GM12874 (cell line): ENCODE results near the gene KAT14.

Experiments used
- TF ChIP-seq, protein P1 (sequence below): IDR thresholded peaks from 2 replicates; pipeline ENCODE4 v1.5.1; 2011; ENCODE audit warnings: low read depth, mild to moderate bottlenecking, control low read depth, low read length, moderate library complexity; ENCODE audit not compliant: insufficient read depth

Gene KAT14

DNA sequence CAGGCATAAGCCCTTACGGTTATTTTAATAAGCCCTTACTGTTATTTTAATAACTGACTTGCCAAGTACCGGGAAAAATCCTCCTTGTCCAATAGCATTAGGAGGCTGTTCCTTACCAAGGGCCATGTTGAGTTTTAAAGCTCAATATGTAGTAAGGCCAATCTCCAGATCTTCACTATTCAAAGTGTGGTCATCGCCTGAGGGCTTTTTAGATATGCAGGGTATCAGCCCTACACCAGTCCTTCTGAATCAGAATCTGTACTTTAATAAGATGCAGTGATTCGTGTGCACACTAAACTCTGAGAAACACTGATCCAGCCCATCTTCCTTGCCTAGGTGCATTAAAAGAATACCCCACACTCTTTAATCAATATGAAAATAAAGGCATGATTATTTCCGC is 77.9 kb downstream of the KAT14 start:
- TF ChIP-seq, protein P1, sequence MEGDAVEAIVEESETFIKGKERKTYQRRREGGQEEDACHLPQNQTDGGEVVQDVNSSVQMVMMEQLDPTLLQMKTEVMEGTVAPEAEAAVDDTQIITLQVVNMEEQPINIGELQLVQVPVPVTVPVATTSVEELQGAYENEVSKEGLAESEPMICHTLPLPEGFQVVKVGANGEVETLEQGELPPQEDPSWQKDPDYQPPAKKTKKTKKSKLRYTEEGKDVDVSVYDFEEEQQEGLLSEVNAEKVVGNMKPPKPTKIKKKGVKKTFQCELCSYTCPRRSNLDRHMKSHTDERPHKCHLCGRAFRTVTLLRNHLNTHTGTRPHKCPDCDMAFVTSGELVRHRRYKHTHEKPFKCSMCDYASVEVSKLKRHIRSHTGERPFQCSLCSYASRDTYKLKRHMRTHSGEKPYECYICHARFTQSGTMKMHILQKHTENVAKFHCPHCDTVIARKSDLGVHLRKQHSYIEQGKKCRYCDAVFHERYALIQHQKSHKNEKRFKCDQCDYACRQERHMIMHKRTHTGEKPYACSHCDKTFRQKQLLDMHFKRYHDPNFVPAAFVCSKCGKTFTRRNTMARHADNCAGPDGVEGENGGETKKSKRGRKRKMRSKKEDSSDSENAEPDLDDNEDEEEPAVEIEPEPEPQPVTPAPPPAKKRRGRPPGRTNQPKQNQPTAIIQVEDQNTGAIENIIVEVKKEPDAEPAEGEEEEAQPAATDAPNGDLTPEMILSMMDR, result no peak

DNA sequence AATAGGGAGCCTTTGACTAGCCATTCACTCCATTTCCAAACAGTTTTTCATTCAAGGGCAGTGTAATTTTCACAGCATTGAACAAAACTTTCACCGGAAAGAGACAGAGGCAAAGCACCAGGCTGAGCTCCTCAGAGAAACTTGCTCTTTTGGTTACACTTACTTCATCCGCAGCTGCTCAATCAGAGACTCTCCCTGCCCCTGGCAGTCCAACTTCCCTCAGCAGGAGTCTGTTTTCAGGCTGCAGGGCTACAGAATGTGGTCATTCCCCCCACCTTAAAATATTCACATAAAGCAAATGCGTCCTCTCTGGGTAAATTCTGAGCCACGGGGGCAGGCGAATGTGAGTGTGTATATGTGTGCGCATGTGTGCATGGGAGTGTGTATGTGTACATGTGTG is 80.6 kb downstream of the KAT14 start:
- TF ChIP-seq, protein P1, result no peak

DNA sequence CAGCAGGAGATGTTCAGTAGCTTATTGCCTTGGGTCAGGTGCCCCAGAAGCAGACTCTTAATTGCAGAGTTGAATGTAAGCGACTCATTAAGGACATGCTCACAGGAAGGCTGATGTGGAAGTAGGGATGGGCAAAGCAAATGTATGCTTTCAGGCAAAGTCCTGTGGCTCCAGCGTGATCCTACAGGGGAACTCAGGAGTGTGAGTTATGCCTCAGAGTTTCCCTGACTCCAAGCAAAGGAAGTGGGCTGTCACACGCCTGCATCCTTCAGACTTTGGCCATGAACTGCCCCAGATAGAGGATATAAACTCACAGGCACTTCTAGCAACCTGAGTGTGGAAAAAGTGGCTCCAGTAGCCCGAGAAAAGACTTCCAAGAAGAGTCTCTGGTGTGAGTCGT is 85.7 kb downstream of the KAT14 start:
- TF ChIP-seq, protein P1, result no peak

DNA sequence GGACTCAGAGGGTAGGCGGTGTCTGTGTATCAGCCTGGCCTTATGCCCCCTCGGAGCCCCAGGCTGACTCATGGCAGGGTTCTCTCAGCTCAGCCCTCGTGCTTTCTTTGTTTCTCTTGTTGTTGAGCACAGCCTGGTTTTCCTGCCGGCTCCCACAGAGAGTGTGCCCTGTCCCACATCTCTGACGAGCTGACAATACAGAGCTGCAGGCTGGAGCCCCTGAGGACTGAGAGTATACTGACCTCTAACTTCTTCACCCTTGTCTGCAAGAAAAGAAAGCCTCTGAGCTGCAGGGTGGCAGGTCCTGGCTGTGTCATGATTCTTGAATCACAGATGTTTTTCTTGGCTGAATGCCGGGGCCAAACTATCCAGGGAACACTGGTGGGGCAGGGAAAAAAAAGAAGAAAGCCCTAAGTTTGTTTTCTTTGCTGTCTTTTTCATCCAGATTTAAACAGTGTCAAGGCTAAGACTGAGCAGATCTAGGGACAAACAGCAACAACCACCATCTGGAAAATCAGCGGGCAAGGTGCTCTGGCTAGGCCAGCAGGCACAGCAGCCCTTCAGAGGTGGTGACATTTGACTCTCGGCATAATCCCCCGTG is 87.4 kb downstream of the KAT14 start:
- TF ChIP-seq, protein P1, result no peak

GRCh38 chr20:18225632-18226031 is 88.0 kb downstream of the KAT14 start:
- TF ChIP-seq, protein P1, result no peak

DNA sequence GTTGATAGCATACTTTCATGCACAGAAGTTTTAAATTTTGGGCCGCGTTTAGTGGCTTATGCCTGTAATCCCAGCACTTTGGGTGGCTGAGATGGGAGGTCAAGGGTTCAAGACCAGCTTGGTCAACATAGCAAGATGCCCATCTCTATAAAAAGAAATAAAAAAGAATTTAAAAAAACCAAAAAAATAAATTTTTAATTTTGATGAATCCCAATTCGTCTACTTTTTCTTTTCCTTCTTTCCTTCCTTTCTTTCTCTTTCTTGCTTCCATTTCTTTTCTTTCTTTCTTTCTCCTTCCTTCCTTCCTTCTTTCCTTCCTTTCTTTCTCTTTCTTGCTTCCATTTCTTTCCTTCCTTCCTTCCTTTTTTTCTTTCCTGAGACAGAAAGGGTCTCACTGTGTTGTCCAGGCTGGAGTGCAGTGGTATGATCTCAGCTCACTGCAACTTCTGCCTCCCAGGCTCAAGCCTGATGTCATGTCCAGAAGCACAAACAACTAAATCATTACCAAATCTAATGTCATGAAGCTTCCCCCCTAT is 95.8 kb downstream of the KAT14 start:
- TF ChIP-seq, protein P1, result no peak
